CD4-positive, alpha-beta T cell treated with Interleukin-12 subunit alpha and Interleukin-12 subunit beta, for 1 hour (primary cell): ENCODE data around the gene MEGF11.
"Not testable (repeated sequence)": the region's sequence is repeated elsewhere in the genome, so short reads cannot be mapped to it uniquely, and the experiment has no call there.

Experiments
- DNase-seq: peaks from one replicate; pipeline ENCODE4 v3.0.0-alpha.2; 2020

MEGF11 gene

GRCh38 chr15:65869954-65870871 lies 383.3 kb downstream of the MEGF11 start:
- peak; percentile 22 for DNase-seq

DNA sequence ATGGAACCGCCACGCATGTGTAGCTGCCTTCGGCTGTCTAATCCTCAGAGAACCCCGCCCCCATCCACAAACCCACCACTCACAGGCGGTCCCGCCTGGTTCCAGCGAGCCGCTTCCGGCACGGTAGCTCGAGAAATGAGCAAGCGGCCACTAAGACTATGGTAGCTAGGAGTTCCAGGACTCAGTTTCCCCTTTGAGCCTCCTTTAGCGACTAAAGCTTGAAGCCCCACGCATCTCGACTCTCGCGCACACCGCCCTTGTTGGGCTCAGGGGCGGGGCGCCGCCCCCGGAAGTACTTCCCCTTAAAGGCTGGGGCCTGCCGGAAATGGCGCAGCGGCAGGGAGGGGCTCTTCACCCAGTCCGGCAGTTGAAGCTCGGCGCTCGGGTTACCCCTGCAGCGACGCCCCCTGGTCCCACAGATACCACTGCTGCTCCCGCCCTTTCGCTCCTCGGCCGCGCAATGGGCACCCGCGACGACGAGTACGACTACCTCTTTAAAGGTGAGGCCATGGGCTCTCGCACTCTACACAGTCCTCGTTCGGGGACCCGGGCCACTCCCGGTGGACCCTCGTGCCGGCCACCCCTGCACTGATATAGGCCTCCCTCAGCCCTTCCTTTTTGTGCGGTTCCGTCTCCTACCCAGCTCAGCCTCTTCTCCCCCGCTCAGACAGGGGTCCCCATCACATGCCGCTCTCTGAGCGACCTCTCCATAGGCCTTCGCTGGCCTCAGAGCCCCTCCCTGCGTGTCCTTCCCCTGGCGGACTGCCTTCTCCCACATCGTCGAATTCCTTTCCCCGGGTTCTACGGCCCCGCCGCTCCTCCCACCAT lies 384.2 kb downstream of the MEGF11 start, which contains the start of gene RAB11A:
Gene RAB11A, plus strand, starts transcription at position 366 of the 828 bp plus-strand sequence. Its CDS starts 95 bp downstream, at position 461.
- peak; percentile 95 for DNase-seq

DNA sequence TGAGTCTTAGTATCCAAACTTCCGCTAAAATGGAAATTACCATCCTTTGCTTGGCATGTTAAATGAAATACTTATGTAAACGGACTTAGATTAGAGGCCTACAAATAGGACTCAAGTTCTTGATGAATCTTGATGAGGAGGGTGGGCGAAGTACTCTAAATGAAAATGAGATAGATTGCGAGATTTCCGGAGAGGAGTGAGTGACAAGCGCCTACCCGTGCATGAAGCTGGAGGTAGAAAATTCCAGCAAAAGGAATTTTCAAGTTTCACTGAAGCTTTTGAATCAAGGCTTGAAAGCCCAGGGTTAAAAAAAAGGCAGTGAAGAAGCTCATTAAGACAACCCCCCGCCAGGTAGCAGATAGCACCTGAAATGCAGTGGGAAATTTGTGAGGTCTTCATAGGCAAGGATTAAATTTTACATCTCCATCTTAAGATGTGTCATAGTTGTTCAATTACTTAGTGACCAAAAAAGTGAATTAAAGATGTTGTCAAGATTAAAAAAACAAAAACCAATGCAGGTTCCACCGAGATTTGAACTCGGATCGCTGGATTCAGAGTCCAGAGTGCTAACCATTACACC lies 384.9 kb downstream of the MEGF11 start:
- no peak for DNase-seq

GRCh38 chr15:65867933-65868332 lies 385.6 kb downstream of the MEGF11 start:
- DNase-seq: not testable (repeated sequence)

DNA sequence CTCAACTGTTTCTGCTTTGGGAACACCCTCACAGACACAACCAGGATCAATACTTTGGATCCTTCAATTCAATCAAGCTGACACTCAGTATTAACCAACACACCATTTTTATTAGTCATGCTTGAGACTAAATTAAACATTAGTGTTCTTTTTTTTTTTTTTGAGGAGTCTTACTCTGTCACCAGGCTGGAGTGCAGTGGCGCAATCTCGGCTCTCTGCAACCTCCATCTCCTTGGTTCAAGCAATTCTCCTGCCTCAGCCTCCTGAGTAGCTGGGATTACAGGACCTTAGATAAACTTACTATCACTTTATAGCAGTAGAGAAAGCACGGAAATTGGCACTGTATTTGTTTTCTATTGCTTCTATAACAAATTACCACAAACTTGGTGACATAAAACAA lies 386.3 kb downstream of the MEGF11 start:
- DNase-seq: no peak

DNA sequence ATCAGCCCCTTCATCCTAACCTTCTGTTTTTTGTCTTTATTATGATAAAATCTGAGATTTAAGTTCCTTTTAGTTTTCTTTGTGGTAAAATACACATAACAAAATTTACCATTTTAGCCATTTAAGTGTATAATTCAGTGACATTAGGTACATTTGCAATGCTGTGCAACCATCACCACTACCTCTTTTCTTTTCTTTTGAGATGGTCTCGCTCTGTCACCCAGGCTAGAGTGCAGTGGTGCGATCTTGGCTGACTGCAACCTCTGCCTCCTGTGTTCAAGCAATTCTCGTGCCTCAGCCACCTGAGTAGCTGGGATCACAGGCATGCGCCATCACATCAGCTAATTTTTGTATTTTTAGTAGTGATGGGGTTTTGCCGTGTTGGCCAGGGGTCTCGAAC lies 390.4 kb downstream of the MEGF11 start:
- no peak for DNase-seq

DNA sequence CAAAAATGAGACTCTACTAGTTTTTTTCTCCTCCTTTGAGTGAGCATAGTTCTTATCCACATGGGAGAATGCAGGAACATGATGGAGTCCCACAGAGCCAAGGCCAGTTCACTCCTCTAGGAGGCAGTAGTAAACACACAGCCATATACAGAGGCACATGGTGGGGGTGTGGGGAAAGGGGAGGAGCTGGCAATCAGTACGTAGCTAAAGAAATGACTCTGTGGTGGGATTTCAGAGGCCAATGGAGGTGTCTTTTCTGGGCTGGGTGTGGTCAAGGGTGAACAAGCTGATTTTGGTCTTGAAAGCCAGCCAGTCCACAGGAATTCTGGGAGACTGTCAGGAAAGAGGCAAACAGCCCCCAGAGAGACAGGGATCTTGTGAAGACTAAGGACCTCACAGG lies 390.9 kb downstream of the MEGF11 start:
- peak; percentile 70 for DNase-seq

DNA sequence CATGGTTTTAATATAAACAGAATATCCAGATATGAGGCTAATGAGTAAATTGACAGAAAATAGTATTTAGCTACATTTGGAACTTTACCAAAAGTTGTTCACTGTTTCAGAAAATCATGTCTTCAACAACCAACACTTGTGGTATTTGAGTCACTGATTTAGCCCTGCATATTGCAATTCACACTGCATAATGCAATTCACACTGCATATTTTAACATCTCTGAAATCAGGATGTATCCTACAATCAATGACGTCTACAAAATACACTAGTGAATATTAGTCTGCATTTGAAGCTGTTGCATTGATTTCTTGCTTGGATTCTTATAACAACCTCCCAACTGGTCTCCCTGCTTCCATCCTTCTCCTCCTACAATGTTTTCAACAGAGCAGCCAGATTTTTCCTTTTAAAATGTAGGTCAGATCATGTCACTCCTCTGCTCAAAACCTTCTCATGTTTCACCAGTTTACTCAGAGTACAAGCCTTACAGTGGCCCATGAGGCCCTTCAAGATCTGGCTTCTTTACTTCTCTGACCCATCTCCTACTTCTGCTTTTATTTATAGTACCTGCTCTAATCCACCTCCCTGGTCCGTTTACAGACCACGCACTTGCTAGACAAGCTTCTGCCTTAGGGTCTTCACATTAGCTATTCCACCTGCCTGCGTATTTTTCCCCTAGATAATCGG lies 395.7 kb downstream of the MEGF11 start:
- no peak for DNase-seq

GRCh38 chr15:65856821-65857455 lies 396.6 kb downstream of the MEGF11 start:
- DNase-seq: peak; percentile 84

GRCh38 chr15:65851981-65852380 lies 401.6 kb downstream of the MEGF11 start:
- DNase-seq: no peak

DNA sequence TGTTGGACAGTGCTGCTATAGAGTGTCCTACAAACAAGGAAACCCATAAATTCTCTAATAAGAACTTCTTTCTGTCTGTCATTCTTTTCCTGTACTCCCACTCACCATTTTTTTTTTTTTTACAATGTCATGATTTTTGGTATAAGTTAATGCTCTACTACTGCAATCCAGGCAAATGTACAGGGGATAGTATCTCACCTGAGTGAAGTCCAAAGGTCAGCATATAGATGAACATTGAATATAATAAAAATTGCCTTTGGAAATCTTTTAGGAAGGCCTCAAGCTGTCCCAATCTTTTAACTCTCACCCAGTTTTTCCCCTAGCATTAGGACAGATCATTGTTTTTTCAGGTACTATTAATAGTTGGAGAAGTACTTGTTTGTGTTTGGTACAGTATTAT lies 405.6 kb downstream of the MEGF11 start:
- no peak for DNase-seq

DNA sequence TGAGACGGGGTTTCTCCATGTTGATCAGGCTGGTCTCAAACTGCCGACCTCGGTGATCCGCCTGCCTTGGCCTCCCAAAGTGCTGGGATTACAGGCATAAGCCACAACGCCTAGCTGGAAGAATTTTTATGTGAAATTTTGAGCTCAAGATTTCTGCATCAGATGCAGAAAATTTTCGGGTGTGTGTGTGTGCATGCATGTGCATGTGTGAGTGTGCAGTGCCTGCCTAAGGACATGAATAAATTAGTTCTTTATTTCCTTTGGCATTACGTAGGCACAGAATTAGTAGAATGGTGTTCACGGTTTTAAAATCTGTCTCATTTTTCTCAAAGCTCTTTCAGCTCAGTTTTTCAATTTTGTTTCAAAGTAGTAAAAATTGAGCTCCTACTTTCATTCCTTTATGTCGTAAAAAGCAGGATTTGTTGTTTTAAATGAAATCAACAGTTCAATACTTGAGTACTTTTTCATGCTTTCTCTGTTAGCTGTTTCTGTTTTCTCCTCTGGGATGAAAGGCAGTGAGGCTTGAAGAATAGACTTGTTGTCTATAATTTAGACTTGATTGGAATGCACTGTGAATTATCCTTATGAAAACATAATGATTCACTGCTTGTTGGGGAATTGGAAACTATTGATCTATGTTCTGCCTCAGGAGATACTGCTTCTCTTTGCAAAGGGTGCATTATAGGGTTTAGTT lies 407.6 kb downstream of the MEGF11 start:
- DNase-seq: no peak
